ENCODE measurements around the gene LMNA.
A peak's percentile ranks its signal among the peaks of the same experiment; 100 is the strongest.

Gene LMNA

DNA sequence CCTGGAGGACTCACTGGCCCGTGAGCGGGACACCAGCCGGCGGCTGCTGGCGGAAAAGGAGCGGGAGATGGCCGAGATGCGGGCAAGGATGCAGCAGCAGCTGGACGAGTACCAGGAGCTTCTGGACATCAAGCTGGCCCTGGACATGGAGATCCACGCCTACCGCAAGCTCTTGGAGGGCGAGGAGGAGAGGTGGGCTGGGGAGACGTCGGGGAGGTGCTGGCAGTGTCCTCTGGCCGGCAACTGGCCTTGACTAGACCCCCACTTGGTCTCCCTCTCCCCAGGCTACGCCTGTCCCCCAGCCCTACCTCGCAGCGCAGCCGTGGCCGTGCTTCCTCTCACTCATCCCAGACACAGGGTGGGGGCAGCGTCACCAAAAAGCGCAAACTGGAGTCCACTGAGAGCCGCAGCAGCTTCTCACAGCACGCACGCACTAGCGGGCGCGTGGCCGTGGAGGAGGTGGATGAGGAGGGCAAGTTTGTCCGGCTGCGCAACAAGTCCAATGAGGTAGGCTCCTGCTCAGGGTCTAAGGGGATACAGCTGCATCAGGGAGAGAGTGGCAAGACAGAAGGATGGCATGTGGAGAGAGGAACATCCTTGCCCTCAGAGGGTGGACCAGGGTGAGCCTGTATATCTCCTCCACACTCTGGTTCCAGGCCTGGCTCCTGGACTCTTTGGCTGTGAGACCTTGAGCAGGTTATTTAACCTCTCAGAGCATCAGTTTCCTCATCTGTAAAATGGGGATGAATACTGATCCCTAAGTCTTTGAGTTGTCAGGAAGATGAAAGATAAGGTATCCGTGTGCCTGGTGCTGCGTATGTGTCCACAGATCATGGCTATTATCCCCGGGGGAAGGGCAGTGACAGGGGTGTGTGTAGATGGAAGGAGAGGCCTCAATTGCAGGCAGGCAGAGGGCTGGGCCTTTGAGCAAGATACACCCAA is 21.7 kb downstream of the LMNA start:
- CTCF ChIA-PET: interaction anchor here (0.8 to 1.5 kb wide), 3 partner anchors 39 to 45 kb away, joined by 3 to 4 read pairs (median 4); no protein-coding TSS in a partner anchor
- no peak for DNase-seq (ENCODE audit: low spot score)
- H3K27ac ChIP-seq: peak overlapping the region; percentile 100
- POLR2A ChIA-PET (ENCODE audit: low non-redundant PET): no interaction called here
- TF ChIP-seq, protein P1, sequence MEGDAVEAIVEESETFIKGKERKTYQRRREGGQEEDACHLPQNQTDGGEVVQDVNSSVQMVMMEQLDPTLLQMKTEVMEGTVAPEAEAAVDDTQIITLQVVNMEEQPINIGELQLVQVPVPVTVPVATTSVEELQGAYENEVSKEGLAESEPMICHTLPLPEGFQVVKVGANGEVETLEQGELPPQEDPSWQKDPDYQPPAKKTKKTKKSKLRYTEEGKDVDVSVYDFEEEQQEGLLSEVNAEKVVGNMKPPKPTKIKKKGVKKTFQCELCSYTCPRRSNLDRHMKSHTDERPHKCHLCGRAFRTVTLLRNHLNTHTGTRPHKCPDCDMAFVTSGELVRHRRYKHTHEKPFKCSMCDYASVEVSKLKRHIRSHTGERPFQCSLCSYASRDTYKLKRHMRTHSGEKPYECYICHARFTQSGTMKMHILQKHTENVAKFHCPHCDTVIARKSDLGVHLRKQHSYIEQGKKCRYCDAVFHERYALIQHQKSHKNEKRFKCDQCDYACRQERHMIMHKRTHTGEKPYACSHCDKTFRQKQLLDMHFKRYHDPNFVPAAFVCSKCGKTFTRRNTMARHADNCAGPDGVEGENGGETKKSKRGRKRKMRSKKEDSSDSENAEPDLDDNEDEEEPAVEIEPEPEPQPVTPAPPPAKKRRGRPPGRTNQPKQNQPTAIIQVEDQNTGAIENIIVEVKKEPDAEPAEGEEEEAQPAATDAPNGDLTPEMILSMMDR (conservative IDR thresholded peaks at IDR 0.05; ENCODE audit: low read depth): no peak

GRCh38 chr1:156136970-156137483 is 22.5 kb downstream of the LMNA start:
- TF ChIP-seq, protein P1 (conservative IDR thresholded peaks at IDR 0.05; ENCODE audit: low read depth): no peak
- no peak for DNase-seq (ENCODE audit: low spot score)
- ChIA-PET POLR2A (ENCODE audit: low non-redundant PET) (no interaction called here), CTCF (interaction anchor here (0.8 kb wide), 2 partner anchors 40 kb away, joined by 4 to 5 read pairs; no protein-coding TSS in a partner anchor)
- H3K27ac ChIP-seq: peak overlapping the region; percentile 100

GRCh38 chr1:156138458-156138867 is 24.0 kb downstream of the LMNA start:
- TF ChIP-seq, protein P1 (conservative IDR thresholded peaks at IDR 0.05; ENCODE audit: low read depth): no peak
- H3K27ac ChIP-seq: peak overlapping the region; percentile 100
- no peak for DNase-seq (ENCODE audit: low spot score)
- ChIA-PET POLR2A (ENCODE audit: low non-redundant PET) (no interaction called here), CTCF (interaction anchor here (1.5 kb wide), 1 partner anchor 42 kb away, joined by 4 read pairs; no protein-coding TSS in a partner anchor)

GRCh38 chr1:156140879-156141707 is 26.6 kb downstream of the LMNA start:
- peak overlapping the region; percentile 100 for H3K27ac ChIP-seq
- ChIA-PET POLR2A (ENCODE audit: low non-redundant PET) (interaction anchor here (0.5 kb wide), 1 partner anchor 72 kb away, joined by 3 read pairs; no protein-coding TSS in a partner anchor), CTCF (interaction anchor here (0.5 to 1.7 kb wide), 8 partner anchors 11 to 88 kb away, joined by 3 to 5 read pairs (median 3); partner anchors contain the start of gene SEMA4A)
- TF ChIP-seq, protein P1 (conservative IDR thresholded peaks at IDR 0.05; ENCODE audit: low read depth): peak; percentile 41
- DNase-seq (ENCODE audit: low spot score): no peak

DNA sequence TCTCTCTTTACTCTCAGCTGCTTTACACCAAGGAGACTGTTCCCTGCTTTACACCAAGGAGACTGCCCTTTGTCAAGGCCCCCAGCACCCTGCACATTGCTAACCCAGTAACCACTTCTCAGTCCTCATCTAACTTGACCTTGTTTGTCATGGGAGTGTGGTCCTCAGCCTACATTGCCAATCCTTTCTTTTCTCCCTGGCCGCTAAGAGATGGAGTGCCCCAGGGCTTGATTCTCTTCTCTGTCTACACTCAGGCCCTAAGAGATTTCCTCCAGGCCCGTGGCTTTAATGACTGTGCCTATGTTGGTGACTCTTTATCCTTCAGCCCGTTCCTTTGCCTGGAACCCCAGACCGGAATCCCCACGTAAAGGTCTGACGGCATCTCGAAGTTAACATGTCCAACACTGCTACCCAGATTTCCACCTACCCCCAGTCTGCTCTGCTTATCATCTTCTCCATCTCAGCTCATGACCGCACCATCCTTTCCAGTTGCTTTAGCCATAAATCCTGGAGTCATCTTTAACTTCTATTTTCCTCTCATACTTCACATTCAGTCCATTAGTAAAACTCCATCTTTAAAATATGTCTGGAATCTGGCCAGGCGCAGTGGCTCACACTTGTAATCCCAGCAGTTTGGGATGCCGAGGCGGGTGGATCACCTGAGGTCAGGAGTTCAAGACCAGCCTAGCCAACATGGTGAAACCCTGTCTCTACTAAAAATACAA is 29.4 kb downstream of the LMNA start:
- ChIA-PET POLR2A (ENCODE audit: low non-redundant PET) (no interaction called here), CTCF (interaction anchor here (0.6 to 0.8 kb wide), 2 partner anchors 14 to 81 kb away, joined by 3 to 4 read pairs; no protein-coding TSS in a partner anchor)
- TF ChIP-seq, protein P1 (conservative IDR thresholded peaks at IDR 0.05; ENCODE audit: low read depth): no peak
- DNase-seq (ENCODE audit: low spot score): no peak
- H3K27ac ChIP-seq: peak overlapping the region; percentile 100

Measured in RWPE1 (cell line).